SW480 (cell line): ENCODE data around the gene ACADM.
"Not testable (repeated sequence)": the region's sequence is repeated elsewhere in the genome, so short reads cannot be mapped to it uniquely, and the experiment has no call there.

Source experiments
- DNase-seq: peaks from one replicate; pipeline ENCODE4 v3.0.0-alpha.2; 2016; ENCODE audit warnings: low spot score

Gene ACADM

GRCh38 chr1:75796376-75797272 is 72.1 kb downstream of the ACADM start, which contains the start of gene MSH4:
TSS of gene MSH4 (plus strand) at chr1:75796882. CDS start at chr1:75796986, 104 bp downstream.
- peak; percentile 13 for DNase-seq

DNA sequence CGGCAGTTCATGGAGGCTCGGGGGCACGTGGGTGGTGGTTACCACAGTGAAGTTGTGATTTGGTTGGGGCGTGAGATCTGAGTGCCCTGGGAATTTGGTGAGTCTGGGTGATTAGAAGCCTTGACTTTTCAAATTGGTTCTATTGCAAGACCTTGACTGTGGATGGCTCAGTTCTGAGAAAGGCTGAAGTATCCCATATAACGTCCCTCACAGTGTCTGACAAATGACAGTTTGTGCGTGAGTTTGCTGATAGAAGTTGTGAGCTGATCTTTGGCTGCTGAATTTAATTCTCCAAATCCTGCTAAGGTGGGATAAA is 72.7 kb downstream of the ACADM start:
- DNase-seq = no peak

GRCh38 chr1:75797606-75798216 is 73.2 kb downstream of the ACADM start:
- no peak for DNase-seq

GRCh38 chr1:75801480-75801879 is 77.0 kb downstream of the ACADM start:
- DNase-seq = not testable (repeated sequence)

- no peak for DNase-seq
These were observed 84.4 kb downstream of the ACADM start for GRCh38 chr1:75808921-75809320.

DNA sequence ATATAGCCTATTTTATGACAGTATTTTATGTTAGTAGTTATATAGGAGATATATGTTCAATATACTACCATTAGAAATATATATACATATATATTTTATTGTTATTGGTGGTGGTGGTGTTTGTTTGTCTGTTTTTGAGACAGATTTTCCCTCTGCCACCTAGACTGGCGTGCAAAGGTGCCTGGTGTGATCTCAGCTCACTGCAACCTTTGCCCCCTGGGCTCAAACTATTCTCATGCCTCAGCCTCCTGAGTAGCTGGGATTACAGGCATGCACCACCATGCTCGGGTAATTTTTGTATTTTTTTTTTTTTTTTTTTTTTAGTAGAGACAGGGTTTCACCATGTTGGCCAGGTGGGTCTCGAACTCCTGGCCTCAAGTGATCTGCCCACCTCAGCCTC is 85.6 kb downstream of the ACADM start:
- not testable (repeated sequence) for DNase-seq

DNA sequence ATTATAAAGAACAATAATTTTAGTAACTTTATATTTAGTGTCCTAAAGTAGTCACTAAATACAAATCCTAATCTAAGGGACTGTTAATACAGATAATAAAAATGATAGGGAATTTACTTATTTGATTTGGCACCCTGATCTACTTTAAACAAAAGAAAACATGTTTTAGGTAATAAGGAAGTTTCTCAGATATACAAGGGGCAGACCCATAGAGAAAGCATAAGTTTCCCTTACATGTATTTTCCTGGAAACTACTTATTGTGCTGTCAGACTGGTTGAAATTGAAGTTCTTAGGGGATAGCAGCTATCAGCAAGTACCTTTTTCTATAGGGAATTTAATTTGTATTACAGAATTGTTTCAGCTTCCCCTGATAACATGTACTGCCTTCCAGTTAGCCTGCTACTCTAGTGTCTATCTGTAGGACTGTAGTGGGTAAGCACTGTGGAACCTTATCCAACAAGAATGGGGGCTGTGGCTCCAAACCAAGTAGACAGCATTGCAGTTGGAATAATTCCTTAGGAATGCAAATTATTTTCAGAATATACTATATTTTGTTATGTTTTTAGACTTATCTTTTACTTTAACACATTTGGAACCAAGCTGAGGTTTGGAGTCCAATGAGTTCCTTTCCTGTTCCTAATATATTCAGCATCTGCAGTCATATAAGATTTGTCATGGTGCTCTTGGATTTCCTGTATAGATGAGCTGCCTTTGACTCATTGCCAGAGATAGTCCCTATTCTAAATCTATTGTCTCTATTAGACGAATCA is 86.9 kb downstream of the ACADM start:
- no peak for DNase-seq

GRCh38 chr1:75812065-75812464 is 87.6 kb downstream of the ACADM start:
- DNase-seq = no peak
